Measurements from ENCODE around the gene JMJD1C.
"Not testable (repeated sequence)": the region's sequence is repeated elsewhere in the genome, so short reads cannot be mapped to it uniquely, and the experiment has no call there.

JMJD1C gene

DNA sequence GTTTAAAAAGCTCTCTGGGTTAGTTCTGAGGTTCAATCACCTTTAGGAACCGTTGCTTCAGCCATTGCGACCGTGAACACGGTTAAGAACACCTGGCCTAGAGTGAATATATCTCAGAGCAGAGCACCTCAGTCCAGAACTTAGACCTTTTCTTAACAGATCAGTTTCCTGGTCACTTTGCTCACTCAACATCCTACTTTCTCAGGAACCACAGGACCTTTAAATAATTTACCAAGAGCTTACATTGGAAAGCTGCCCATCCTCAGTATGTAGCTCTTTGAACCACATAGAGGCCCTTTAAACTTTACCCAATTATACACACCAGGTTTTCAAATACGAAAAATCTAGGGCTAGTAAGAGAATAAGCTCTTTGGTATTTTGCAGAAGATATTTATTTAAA is 179.4 kb downstream of the JMJD1C start:
- Mint-ChIP-seq H3K36me3 (no peaks in the 10 kb centered on the region), H3K27me3 (no peaks in the 10 kb centered on the region), H3K4me3 (no peak overlapping the region), H3K9me3 (no peaks in the 10 kb centered on the region), H3K4me1 (peaks cover 10% of the 10 kb centered on the region), H3K27ac (peak overlapping the region; percentile 48)
- DNase-seq (ENCODE audit: low spot score in 2 of 2): no peak
- no peak for ATAC-seq (ENCODE audit: low read depth)

DNA sequence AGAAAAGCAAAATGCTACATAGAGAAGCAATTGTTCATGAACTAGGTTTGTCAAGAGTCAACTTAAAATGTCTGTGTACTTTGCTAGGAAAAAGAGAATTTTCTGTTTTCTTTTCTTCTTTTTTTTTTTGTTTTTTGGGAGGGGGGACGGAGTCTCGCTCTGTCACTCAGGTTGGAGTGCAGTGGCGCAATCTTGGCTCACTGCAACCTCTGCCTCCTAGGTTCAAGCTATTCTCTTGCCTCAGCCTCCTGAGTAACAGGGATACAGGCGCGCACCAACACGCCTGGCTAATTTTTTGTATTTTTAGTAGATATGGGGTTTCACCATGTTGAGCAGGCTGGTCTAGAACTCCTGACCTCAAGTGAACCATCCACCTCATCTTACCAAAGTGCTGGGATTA is 181.9 kb downstream of the JMJD1C start:
- not testable (repeated sequence) for H3K4me3 Mint-ChIP-seq; H3K27me3 Mint-ChIP-seq; DNase-seq (ENCODE audit: low spot score in 2 of 2); H3K9me3 Mint-ChIP-seq; H3K36me3 Mint-ChIP-seq; H3K4me1 Mint-ChIP-seq; ATAC-seq (ENCODE audit: low read depth)
- peak overlapping the region; percentile 41 for H3K27ac Mint-ChIP-seq

- H3K4me1 Mint-ChIP-seq: peaks cover 10% of the 10 kb centered on the region
- H3K27me3 Mint-ChIP-seq: no peaks in the 10 kb centered on the region
- ATAC-seq (ENCODE audit: low read depth) (no peak), DNase-seq (ENCODE audit: low spot score in 2 of 2) (no peak)
- H3K27ac Mint-ChIP-seq: no peak overlapping the region
- peaks cover 2% of the 10 kb centered on the region for H3K36me3 Mint-ChIP-seq
- no peak overlapping the region for H3K4me3 Mint-ChIP-seq
- H3K9me3 Mint-ChIP-seq: no peaks in the 10 kb centered on the region
Measured at GRCh38 chr10:63283093-63283492, 182.7 kb downstream of the JMJD1C start.

GRCh38 chr10:63281967-63282366 is 183.8 kb downstream of the JMJD1C start:
- Mint-ChIP-seq H3K4me1 (peaks cover 9% of the 10 kb centered on the region), H3K9me3 (no peaks in the 10 kb centered on the region), H3K27ac (no peak overlapping the region), H3K27me3 (no peaks in the 10 kb centered on the region), H3K36me3 (peaks cover 2% of the 10 kb centered on the region), H3K4me3 (no peak overlapping the region)
- DNase-seq (ENCODE audit: low spot score in 2 of 2) (no peak), ATAC-seq (ENCODE audit: low read depth) (no peak)

- Mint-ChIP-seq H3K4me3 (no peak overlapping the region), H3K27ac (no peak overlapping the region), H3K4me1 (peaks cover 4% of the 10 kb centered on the region), H3K27me3 (no peaks in the 10 kb centered on the region), H3K9me3 (no peaks in the 10 kb centered on the region), H3K36me3 (peaks cover 2% of the 10 kb centered on the region)
- no peak for DNase-seq (ENCODE audit: low spot score in 2 of 2)
- no peak for ATAC-seq (ENCODE audit: low read depth)
Measured at GRCh38 chr10:63280386-63280785, 185.4 kb downstream of the JMJD1C start.

DNA sequence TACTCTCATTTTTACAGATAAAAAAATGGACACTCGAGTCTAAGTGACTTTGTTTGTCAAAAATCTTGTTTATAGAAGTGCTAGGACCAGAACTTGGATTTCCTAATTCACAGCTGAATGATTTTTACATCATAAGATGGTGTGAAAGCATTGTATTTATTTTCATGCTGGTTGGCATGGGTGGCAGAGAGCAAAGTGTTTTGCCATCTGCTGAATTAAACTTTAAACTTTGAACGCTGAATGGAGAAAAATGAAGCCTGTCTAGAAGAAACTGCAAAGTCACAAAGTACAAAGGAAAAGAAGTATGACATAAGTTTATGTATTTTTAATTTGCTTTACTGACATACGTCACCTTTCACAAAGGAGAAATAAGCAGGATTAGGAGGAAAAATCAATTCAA is 190.7 kb downstream of the JMJD1C start:
- Mint-ChIP-seq H3K36me3 (peaks cover 1% of the 10 kb centered on the region), H3K27me3 (no peaks in the 10 kb centered on the region), H3K9me3 (no peaks in the 10 kb centered on the region), H3K27ac (peak overlapping the region; percentile 98), H3K4me1 (peaks cover 15% of the 10 kb centered on the region), H3K4me3 (no peak overlapping the region)
- DNase-seq (ENCODE audit: low spot score in 2 of 2) (no peak), ATAC-seq (ENCODE audit: low read depth) (no peak)

GRCh38 chr10:63273577-63273976 is 192.2 kb downstream of the JMJD1C start:
- Mint-ChIP-seq H3K27ac (peak overlapping the region; percentile 98), H3K9me3 (no peaks in the 10 kb centered on the region), H3K36me3 (no peaks in the 10 kb centered on the region), H3K4me3 (peak overlapping the region; percentile 47), H3K4me1 (peaks cover 15% of the 10 kb centered on the region), H3K27me3 (no peaks in the 10 kb centered on the region)
- DNase-seq (ENCODE audit: low spot score in 2 of 2) (peak in 1 of 2 donors; percentile 32), ATAC-seq (ENCODE audit: low read depth) (peak; percentile 50)

DNA sequence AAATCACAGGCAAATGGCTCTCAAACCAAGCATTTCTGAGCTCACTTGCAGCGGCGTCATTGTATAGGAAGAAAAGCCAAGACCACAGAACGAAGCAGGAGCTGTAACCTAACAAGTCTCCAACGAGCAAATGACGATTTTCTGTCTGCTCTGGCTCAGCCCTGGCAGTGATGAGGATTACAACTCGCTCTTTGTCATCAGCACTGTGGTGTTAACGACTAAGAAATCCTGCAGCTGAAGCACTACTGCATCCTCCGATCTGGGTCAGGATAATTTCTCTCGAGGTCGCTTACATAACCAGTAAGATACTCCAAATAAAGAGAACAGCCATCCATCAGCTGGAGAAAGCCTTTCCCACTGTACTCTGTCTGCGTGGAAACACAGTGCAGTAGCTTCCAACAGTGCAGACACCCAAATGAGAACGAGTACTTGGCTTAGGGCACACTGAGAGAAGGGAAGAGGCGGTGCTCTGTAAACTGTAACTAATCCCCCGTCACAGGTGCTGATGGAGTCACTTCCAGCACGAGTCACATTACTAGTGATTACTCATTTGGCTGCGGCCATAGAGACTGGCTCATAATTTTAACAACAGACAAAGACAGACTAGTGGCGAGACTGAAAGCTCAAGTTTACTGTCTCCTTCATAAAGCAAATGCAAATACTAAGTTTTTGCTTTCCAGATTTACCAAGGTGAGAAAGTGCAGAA is 196.8 kb downstream of the JMJD1C start:
- DNase-seq (ENCODE audit: low spot score in 2 of 2): peak; percentile 74 to 85
- ATAC-seq (ENCODE audit: low read depth): peak; percentile 91
- Mint-ChIP-seq H3K27ac (peak overlapping the region; percentile 99), H3K9me3 (no peaks in the 10 kb centered on the region), H3K4me1 (peaks cover 12% of the 10 kb centered on the region), H3K4me3 (peak overlapping the region; percentile 98), H3K36me3 (no peaks in the 10 kb centered on the region), H3K27me3 (no peaks in the 10 kb centered on the region)

DNA sequence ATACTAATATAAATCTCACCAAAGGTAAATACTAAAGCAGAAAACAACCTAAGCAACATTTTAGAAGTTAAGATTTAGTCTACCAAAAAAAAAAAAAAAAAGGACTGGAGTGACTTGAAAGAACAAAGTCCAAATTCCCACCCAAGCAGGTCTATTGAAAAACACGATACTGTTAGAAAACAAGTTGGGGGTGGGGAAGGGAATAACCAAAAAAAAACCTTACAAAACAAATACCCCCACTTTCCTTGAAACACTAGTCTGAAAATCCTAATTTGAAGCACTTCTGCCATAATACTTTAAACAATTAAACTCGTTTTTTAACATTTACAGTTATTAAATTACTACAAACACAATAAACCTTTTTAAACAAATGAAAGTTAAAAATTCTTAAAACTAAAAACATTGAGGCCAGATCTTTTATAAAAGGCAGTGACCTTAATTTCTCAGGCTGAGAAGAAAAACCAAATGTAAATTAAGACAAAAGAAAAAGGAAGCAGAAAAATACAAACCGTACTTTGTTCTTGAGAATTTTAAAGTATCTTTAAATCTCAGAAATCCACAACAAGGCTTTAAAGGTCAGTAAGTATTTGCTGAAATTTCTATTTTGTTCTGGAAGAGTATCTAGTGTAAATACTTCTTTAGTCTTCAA is 197.5 kb downstream of the JMJD1C start:
- no peaks in the 10 kb centered on the region for H3K27me3 Mint-ChIP-seq
- ATAC-seq (ENCODE audit: low read depth) (no peak), DNase-seq (ENCODE audit: low spot score in 2 of 2) (no peak)
- H3K4me3 Mint-ChIP-seq: peak overlapping the region; percentile 98
- H3K4me1 Mint-ChIP-seq: peaks cover 6% of the 10 kb centered on the region
- no peaks in the 10 kb centered on the region for H3K9me3 Mint-ChIP-seq
- peak overlapping the region; percentile 99 for H3K27ac Mint-ChIP-seq
- H3K36me3 Mint-ChIP-seq: no peaks in the 10 kb centered on the region

- no peaks in the 10 kb centered on the region for H3K36me3 Mint-ChIP-seq
- peak overlapping the region; percentile 99 for H3K27ac Mint-ChIP-seq
- peaks cover 5% of the 10 kb centered on the region for H3K4me1 Mint-ChIP-seq
- H3K27me3 Mint-ChIP-seq: no peaks in the 10 kb centered on the region
- no peaks in the 10 kb centered on the region for H3K9me3 Mint-ChIP-seq
- DNase-seq (ENCODE audit: low spot score in 2 of 2): no peak
- ATAC-seq (ENCODE audit: low read depth): no peak
- H3K4me3 Mint-ChIP-seq: peak overlapping the region; percentile 98
Measured at GRCh38 chr10:63267414-63268148, 198.2 kb downstream of the JMJD1C start.

- ATAC-seq (ENCODE audit: low read depth): no peak
- Mint-ChIP-seq H3K27ac (peak overlapping the region; percentile 99), H3K4me1 (peaks cover 7% of the 10 kb centered on the region), H3K27me3 (no peaks in the 10 kb centered on the region), H3K9me3 (no peaks in the 10 kb centered on the region), H3K36me3 (no peaks in the 10 kb centered on the region), H3K4me3 (peak overlapping the region; percentile 98)
- no peak for DNase-seq (ENCODE audit: low spot score in 2 of 2)
Measured at GRCh38 chr10:63266391-63267316, 199.1 kb downstream of the JMJD1C start.

GRCh38 chr10:63265683-63266235 is 200.0 kb downstream of the JMJD1C start:
- H3K27me3 Mint-ChIP-seq: no peaks in the 10 kb centered on the region
- peak overlapping the region; percentile 98 for H3K4me3 Mint-ChIP-seq
- ATAC-seq (ENCODE audit: low read depth) (no peak), DNase-seq (ENCODE audit: low spot score in 2 of 2) (no peak)
- peak overlapping the region; percentile 90 for H3K27ac Mint-ChIP-seq
- H3K9me3 Mint-ChIP-seq: no peaks in the 10 kb centered on the region
- H3K4me1 Mint-ChIP-seq: peaks cover 15% of the 10 kb centered on the region
- H3K36me3 Mint-ChIP-seq: peaks cover 6% of the 10 kb centered on the region

- ATAC-seq (ENCODE audit: low read depth): no peak
- peaks cover 6% of the 10 kb centered on the region for H3K36me3 Mint-ChIP-seq
- peak overlapping the region; percentile 90 for H3K27ac Mint-ChIP-seq
Measured at GRCh38 chr10:63265222-63265617, 200.6 kb downstream of the JMJD1C start.

More at GRCh38 chr10:63265222-63265617, 200.6 kb downstream of the JMJD1C start:
- DNase-seq (ENCODE audit: low spot score in 2 of 2): no peak
- Mint-ChIP-seq H3K4me3 (peak overlapping the region; percentile 85), H3K4me1 (peaks cover 11% of the 10 kb centered on the region), H3K27me3 (no peaks in the 10 kb centered on the region), H3K9me3 (no peaks in the 10 kb centered on the region)

Data from memory B cell (primary cell).